ENCODE data around the gene CAD.
"Not testable (repeated sequence)": the region's sequence is repeated elsewhere in the genome, so short reads cannot be mapped to it uniquely, and the experiment has no call there.

Gene CAD

GRCh38 chr2:27174638-27175037 lies 42.5 kb upstream of the CAD start:
- no peak for TF ChIP-seq EZH2phosphoT487 (IDR thresholded peaks at IDR 0.05; ENCODE audit: borderline replicate concordance, low read length)
- no peak for TF ChIP-seq CTCF (IDR thresholded peaks at IDR 0.05; ENCODE audit: low read depth, low read length, poor library complexity, severe bottlenecking)

GRCh38 chr2:27175330-27175729 lies 41.8 kb upstream of the CAD start:
- Histone ChIP-seq H3K4me1 (ENCODE audit: control insufficient read depth, low read length) (peaks cover 53% of the 10 kb centered on the region), H3K36me3 (ENCODE audit: control insufficient read depth, low read length) (no peaks in the 10 kb centered on the region), H3K27me3 (ENCODE audit: control insufficient read depth, low read length) (no peaks in the 10 kb centered on the region), H3F3A (ENCODE audit: control insufficient read depth, insufficient read depth) (no peaks in the 10 kb centered on the region; the same call in 1 of the 2 replicates), H3K9me3 (ENCODE audit: control insufficient read depth, insufficient read depth, low read length) (no peaks in the 10 kb centered on the region), H3K4me3 (ENCODE audit: low read length) (no peak overlapping the region), H4K20me1 (ENCODE audit: control insufficient read depth, insufficient read depth, low read depth, low read length) (no peaks in the 10 kb centered on the region), H3K79me2 (ENCODE audit: control insufficient read depth, low read length) (no peaks in the 10 kb centered on the region), H3K9me2 (replicated peaks; ENCODE audit: control insufficient read depth, low read length) (no peaks in the 10 kb centered on the region), H3K4me2 (ENCODE audit: low read length) (no peak overlapping the region), H3K27ac (ENCODE audit: low read depth, low read length) (no peak overlapping the region)
- TF ChIP-seq EZH2phosphoT487 (IDR thresholded peaks at IDR 0.05; ENCODE audit: borderline replicate concordance, low read length) (no peak), CTCF (IDR thresholded peaks at IDR 0.05; ENCODE audit: low read depth, low read length, poor library complexity, severe bottlenecking) (no peak)

More at GRCh38 chr2:27174638-27175037, 42.5 kb upstream of the CAD start:
- no peak overlapping the region for H3K4me2 ChIP-seq (ENCODE audit: low read length)
- no peaks in the 10 kb centered on the region for H3K9me3 ChIP-seq (ENCODE audit: control insufficient read depth, insufficient read depth, low read length)
- H4K20me1 ChIP-seq (ENCODE audit: control insufficient read depth, insufficient read depth, low read depth, low read length), result no peaks in the 10 kb centered on the region
- H3F3A ChIP-seq (ENCODE audit: control insufficient read depth, insufficient read depth), result no peaks in the 10 kb centered on the region; the same call in 1 of the 2 replicates
- H3K27ac ChIP-seq (ENCODE audit: low read depth, low read length), result no peak overlapping the region
- H3K4me3 ChIP-seq (ENCODE audit: low read length), result no peak overlapping the region
- no peaks in the 10 kb centered on the region for H3K9me2 ChIP-seq (replicated peaks; ENCODE audit: control insufficient read depth, low read length)
- H3K36me3 ChIP-seq (ENCODE audit: control insufficient read depth, low read length), result no peaks in the 10 kb centered on the region
- H3K79me2 ChIP-seq (ENCODE audit: control insufficient read depth, low read length), result no peaks in the 10 kb centered on the region
- no peaks in the 10 kb centered on the region for H3K27me3 ChIP-seq (ENCODE audit: control insufficient read depth, low read length)
- peaks cover 59% of the 10 kb centered on the region for H3K4me1 ChIP-seq (ENCODE audit: control insufficient read depth, low read length)

GRCh38 chr2:27175781-27176180 lies 41.4 kb upstream of the CAD start:
- not testable (repeated sequence) for H3F3A ChIP-seq (ENCODE audit: control insufficient read depth, insufficient read depth); H3K27me3 ChIP-seq (ENCODE audit: control insufficient read depth, low read length); H4K20me1 ChIP-seq (ENCODE audit: control insufficient read depth, insufficient read depth, low read depth, low read length); H3K4me3 ChIP-seq (ENCODE audit: low read length); H3K9me3 ChIP-seq (ENCODE audit: control insufficient read depth, insufficient read depth, low read length); H3K4me2 ChIP-seq (ENCODE audit: low read length); H3K36me3 ChIP-seq (ENCODE audit: control insufficient read depth, low read length); H3K27ac ChIP-seq (ENCODE audit: low read depth, low read length); H3K79me2 ChIP-seq (ENCODE audit: control insufficient read depth, low read length); H3K9me2 ChIP-seq (replicated peaks; ENCODE audit: control insufficient read depth, low read length)
- peaks cover 49% of the 10 kb centered on the region for H3K4me1 ChIP-seq (ENCODE audit: control insufficient read depth, low read length)

- no peaks in the 10 kb centered on the region for H3K9me3 ChIP-seq (ENCODE audit: control insufficient read depth, insufficient read depth, low read length)
- no peak overlapping the region for H3K4me2 ChIP-seq (ENCODE audit: low read length)
These were observed 39.5 kb upstream of the CAD start for GRCh38 chr2:27177441-27178351.

More at GRCh38 chr2:27177441-27178351, 39.5 kb upstream of the CAD start:
- Histone ChIP-seq H3K27me3 (ENCODE audit: control insufficient read depth, low read length) (no peaks in the 10 kb centered on the region), H3K4me3 (ENCODE audit: low read length) (no peak overlapping the region), H3K27ac (ENCODE audit: low read depth, low read length) (no peak overlapping the region), H3K36me3 (ENCODE audit: control insufficient read depth, low read length) (no peaks in the 10 kb centered on the region), H3K9me2 (replicated peaks; ENCODE audit: control insufficient read depth, low read length) (no peaks in the 10 kb centered on the region), H4K20me1 (ENCODE audit: control insufficient read depth, insufficient read depth, low read depth, low read length) (no peaks in the 10 kb centered on the region), H3K79me2 (ENCODE audit: control insufficient read depth, low read length) (no peaks in the 10 kb centered on the region), H3K4me1 (ENCODE audit: control insufficient read depth, low read length) (peaks cover 40% of the 10 kb centered on the region), H3F3A (ENCODE audit: control insufficient read depth, insufficient read depth) (no peaks in the 10 kb centered on the region; the same call in 1 of the 2 replicates)
- no peak for TF ChIP-seq EZH2phosphoT487 (IDR thresholded peaks at IDR 0.05; ENCODE audit: borderline replicate concordance, low read length)
- TF ChIP-seq CTCF (IDR thresholded peaks at IDR 0.05; ENCODE audit: low read depth, low read length, poor library complexity, severe bottlenecking), result no peak
